Activated CD4-positive, alpha-beta T cell treated with anti-CD3 and anti-CD28 coated beads, Interleukin-2, amount 50 U/mL, for 24 hours (primary cell): ENCODE results near the gene PSAT1.

Source experiments
- DNase-seq, 2 donors: peaks; one replicate each; pipeline ENCODE4 v3.0.0-alpha.2; 2020; ENCODE audit warnings: low read depth in 1 of 2, low spot score in 1 of 2

PSAT1 gene

GRCh38 chr9:78292716-78293497, 4.0 kb upstream of the PSAT1 start:
- no peak for DNase-seq

GRCh38 chr9:78294290-78295176, 2.4 kb upstream of the PSAT1 start:
- no peak for DNase-seq

- no peak for DNase-seq
Measured at GRCh38 chr9:78295177-78295575, 1.7 kb upstream of the PSAT1 start.

GRCh38 chr9:78295731-78296130, 1.2 kb upstream of the PSAT1 start:
- no peak for DNase-seq

- peak in 1 of 2 donors; percentile 15 for DNase-seq
Measured at GRCh38 chr9:78296201-78296892, 578 bp upstream of the PSAT1 start.

GRCh38 chr9:78297672-78297961, 692 bp downstream of the PSAT1 start:
- no peak for DNase-seq

- DNase-seq, result no peak
Measured at GRCh38 chr9:78298046-78298765, 1.3 kb downstream of the PSAT1 start.

- no peak for DNase-seq
Measured at GRCh38 chr9:78300209-78300608, 3.3 kb downstream of the PSAT1 start.

- DNase-seq, result no peak
Measured at GRCh38 chr9:78301466-78301865, 4.5 kb downstream of the PSAT1 start.

GRCh38 chr9:78303377-78304062, 6.6 kb downstream of the PSAT1 start:
- DNase-seq, result no peak

- no peak for DNase-seq
Measured at GRCh38 chr9:78304357-78304756, 7.4 kb downstream of the PSAT1 start.

- no peak for DNase-seq
Measured at GRCh38 chr9:78306222-78307076, 9.5 kb downstream of the PSAT1 start.

GRCh38 chr9:78307360-78307759, 10.4 kb downstream of the PSAT1 start:
- no peak for DNase-seq

GRCh38 chr9:78309066-78309465, 12.1 kb downstream of the PSAT1 start:
- no peak for DNase-seq

- no peak for DNase-seq
Measured at GRCh38 chr9:78311075-78311474, 14.2 kb downstream of the PSAT1 start.

- DNase-seq, result no peak
Measured at GRCh38 chr9:78311886-78312524, 15.1 kb downstream of the PSAT1 start.

GRCh38 chr9:78314550-78314949, 17.6 kb downstream of the PSAT1 start:
- DNase-seq, result no peak

GRCh38 chr9:78314953-78315870, 18.3 kb downstream of the PSAT1 start:
- DNase-seq, result no peak
